Psoas muscle (tissue), 8 donors: Measurements from ENCODE around the gene USP5. TPM values are rescaled to one million over a fixed set of nuclear protein-coding genes. Genes with fewer than 3 reads are reported as not detected.
"Not testable (repeated sequence)": the region's sequence is repeated elsewhere in the genome, so short reads cannot be mapped to it uniquely, and the experiment has no call there.

Experiments used
- ATAC-seq, 4 donors: fragments of 200-7000 bp; cut with Tn5 transposase; one replicate each; pipeline ENCODE4 v1.9.1; 2020; ENCODE audit warnings: moderate library complexity in 3 of 4, mild to moderate bottlenecking in 2 of 4
- DNase-seq, 2 donors: peaks; one replicate each; pipeline ENCODE4 v3.0.0-alpha.2; 2020
- H3K27ac ChIP-seq: fragments of 200-600 bp; one replicate; pipeline ENCODE4 v1.8.0; 2022
- H3K27me3 ChIP-seq, 3 donors: fragments of 200-600 bp in 1 of 3; one replicate each; pipeline versions ENCODE4 v1.6.1 to v1.8.0; 2013 to 2022; ENCODE audit warnings: low read length in 2 of 3, mild to moderate bottlenecking in 2 of 3, moderate library complexity in 1 of 3; ENCODE audit not compliant: insufficient read depth in 3 of 3
- H3K36me3 ChIP-seq, 2 donors: fragments of 200-600 bp in 1 of 2; one replicate each; pipeline versions ENCODE4 v1.6.1 to v1.8.0; 2013 to 2022; ENCODE audit warnings: low read depth in 1 of 2, mild to moderate bottlenecking in 1 of 2, moderate library complexity in 1 of 2; ENCODE audit not compliant: insufficient read depth in 1 of 2
- H3K4me1 ChIP-seq: fragments of 200-600 bp; one replicate; pipeline ENCODE4 v1.8.0; 2022
- H3K4me3 ChIP-seq: fragments of 200-600 bp; one replicate; pipeline ENCODE4 v1.8.0; 2022; ENCODE audit warnings: mild to moderate bottlenecking
- H3K9me3 ChIP-seq: fragments of 200-600 bp; one replicate; pipeline ENCODE4 v1.8.0; 2022
- WGBS, 3 donors: extraction: QIAGEN DNeasy Blood & Tissue Kit; methylation state at CpG; one replicate each; pipeline versions ENCODE4 v1.1.6 to v1.1.7; 2013; 5-methylcytosine and 5-hydroxymethylcytosine counted together
- intact Hi-C, 2 donors: fragments of 100-400 bp; cut with DNase I; formaldehyde crosslinking; loops; one replicate each; pipeline versions ENCODE4 v1.11.0 to v1.14.2; 2022
- polyA plus RNA-seq, 3 donors: library from polyadenylated mRNA; stranded (reverse); fragments of 200-250 nt; gene quantifications; one replicate each; pipeline ENCODE4 v1.2.3, GENCODE V29; 2013
- total RNA-seq, 4 donors: library from RNA; stranded (reverse); fragmentation: NEBNext Ultra II Directional in 2 of 4; extraction: Animal tissue kit (Norgen Biotek cat#: 25700) in 2 of 4; gene quantifications; one replicate each; pipeline versions ENCODE4 v1.2.1 to v1.2.4, GENCODE V29; 2021 to 2023
- TF ChIP-seq, protein P1 (sequence below): fragments of 200-600 bp; IDR thresholded peaks from one replicate; pipeline ENCODE4 v1.8.0; 2022; ENCODE audit warnings: antibody characterized with exemption
- donor health status: healthy with polysubstance abuse.
- donor health status: DM: no; HTN: no; CAD: no; lungs with moderate emphysema.
- donor health status: Bipolar disorder and iron deficiency.
- donor health status: healthy.
- donor health status: DM: yes; HTN: yes; CAD: no.
- donor health status: DM: no; HTN: no; CAD: no.
- donor health status: DM: no; HTN: no; CAD: no.
- donor health status: DM: yes; HTN: yes; CAD: no.

USP5 gene
- total and polyA plus RNA-seq, 7 donors: 43.1 to 127 (median 98.1) TPM

DNA sequence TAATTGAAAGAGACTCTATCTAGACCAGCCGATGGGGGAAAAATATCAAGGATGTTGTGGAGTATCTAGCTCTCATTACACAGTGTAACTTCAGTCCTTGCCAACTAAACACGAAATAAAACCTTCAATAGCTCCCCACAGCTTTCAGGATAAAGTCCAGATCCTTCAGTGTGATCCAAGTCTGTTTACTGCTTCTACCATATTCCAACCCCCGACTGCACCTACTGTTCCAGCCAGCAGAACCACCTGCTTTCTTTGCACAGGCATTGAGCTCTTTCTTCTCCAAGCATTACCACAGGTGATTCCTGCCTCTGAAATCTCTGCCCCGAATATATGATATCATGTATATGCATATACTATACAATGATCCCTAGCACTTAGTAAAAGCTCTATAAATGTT, 50.5 kb downstream of the USP5 start:
- no peak for ATAC-seq
- TF ChIP-seq, protein P1, sequence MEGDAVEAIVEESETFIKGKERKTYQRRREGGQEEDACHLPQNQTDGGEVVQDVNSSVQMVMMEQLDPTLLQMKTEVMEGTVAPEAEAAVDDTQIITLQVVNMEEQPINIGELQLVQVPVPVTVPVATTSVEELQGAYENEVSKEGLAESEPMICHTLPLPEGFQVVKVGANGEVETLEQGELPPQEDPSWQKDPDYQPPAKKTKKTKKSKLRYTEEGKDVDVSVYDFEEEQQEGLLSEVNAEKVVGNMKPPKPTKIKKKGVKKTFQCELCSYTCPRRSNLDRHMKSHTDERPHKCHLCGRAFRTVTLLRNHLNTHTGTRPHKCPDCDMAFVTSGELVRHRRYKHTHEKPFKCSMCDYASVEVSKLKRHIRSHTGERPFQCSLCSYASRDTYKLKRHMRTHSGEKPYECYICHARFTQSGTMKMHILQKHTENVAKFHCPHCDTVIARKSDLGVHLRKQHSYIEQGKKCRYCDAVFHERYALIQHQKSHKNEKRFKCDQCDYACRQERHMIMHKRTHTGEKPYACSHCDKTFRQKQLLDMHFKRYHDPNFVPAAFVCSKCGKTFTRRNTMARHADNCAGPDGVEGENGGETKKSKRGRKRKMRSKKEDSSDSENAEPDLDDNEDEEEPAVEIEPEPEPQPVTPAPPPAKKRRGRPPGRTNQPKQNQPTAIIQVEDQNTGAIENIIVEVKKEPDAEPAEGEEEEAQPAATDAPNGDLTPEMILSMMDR: no peak
- peaks cover 0 to 15% of the 10 kb centered on the region in 2 donors for H3K36me3 ChIP-seq
- intact Hi-C loops: no loop called here
- no peak overlapping the region for H3K27ac ChIP-seq
- no peak for DNase-seq
- H3K4me3 ChIP-seq: no peak overlapping the region
- WGBS, 3 donors: 77 to 85% (median 82%) methylated on average over 4 of the region's 4 CpGs
- peaks cover 5% of the 10 kb centered on the region for H3K4me1 ChIP-seq
- H3K9me3 ChIP-seq: no peaks in the 10 kb centered on the region
- no peaks in the 10 kb centered on the region for H3K27me3 ChIP-seq

- no peaks in the 10 kb centered on the region for H3K27me3 ChIP-seq
- H3K4me1 ChIP-seq: peaks cover 5% of the 10 kb centered on the region
- no peak for DNase-seq
- intact Hi-C loops: no loop called here
- 58 to 73% (median 64%) methylated on average over 1 of the region's 1 CpG for WGBS, 3 donors
- H3K36me3 ChIP-seq: peaks cover 0 to 22% of the 10 kb centered on the region in 2 donors
- ATAC-seq: no peak
- H3K9me3 ChIP-seq: no peaks in the 10 kb centered on the region
- H3K27ac ChIP-seq: no peak overlapping the region
- TF ChIP-seq, protein P1: no peak
- peak overlapping the region; percentile 91 for H3K4me3 ChIP-seq
Measured at GRCh38 chr12:6903722-6904121, 51.8 kb downstream of the USP5 start.

DNA sequence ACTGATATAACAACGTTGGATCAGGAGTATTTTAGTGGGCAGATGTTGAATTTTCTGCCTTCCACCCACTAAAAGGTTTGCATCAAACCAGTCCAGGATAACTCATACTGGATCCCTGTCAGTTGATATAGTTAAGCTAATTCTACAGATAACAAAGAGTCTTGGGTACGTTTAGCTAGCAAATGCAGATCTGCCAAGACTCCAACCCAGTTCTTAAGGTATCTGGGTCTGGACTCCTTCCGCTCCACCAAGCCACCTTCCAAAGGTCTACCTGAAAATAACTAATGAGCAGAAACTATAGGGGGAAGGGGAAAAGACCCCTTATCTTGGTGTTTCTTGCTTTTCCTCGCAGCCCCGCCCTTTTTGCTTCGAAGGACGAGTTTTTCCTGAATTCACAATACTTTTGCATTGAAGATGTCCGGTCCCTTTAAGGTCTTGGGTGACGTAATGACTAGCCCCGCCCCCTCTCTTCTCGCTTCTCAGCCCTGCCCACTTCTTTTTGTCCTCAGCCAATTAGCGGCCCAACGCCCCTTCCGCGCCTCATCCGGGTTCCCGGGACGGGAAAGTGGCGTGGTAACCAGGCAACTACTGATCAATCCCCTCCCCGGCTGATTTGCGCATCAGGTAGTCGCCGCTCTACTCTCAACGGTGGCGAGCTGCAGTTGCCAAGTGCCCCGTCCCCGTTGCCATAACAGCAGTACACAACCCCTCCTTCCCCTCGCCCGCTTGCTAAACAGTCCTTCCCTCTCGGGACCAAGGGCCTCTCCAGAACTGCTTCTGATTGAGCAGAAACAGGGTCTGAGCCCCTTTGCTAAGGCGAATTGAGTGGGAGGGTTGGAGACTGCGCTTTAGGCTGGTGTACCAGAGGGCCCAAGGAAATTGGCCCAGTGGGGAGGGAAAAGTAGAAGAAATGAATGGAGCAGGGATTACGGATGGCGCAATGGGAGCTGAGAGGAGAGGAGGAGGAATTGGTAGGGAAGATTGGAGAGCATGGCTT, 52.6 kb downstream of the USP5 start, which contains the start of gene LRRC23:
Gene LRRC23, plus strand, starts transcription at position 543 of the 997 bp plus-strand sequence. CDS start 812 bp downstream, outside the sequence.
- no peaks in the 10 kb centered on the region for H3K27me3 ChIP-seq
- peak within 1 kb of the TSS; percentile 91 for H3K4me3 ChIP-seq
- peaks cover 0 to 22% of the 10 kb centered on the region in 2 donors for H3K36me3 ChIP-seq
- WGBS, 3 donors: 4 to 5% (median 4%) methylated on average over 34 of the region's 34 CpGs
- ATAC-seq (peak; percentile 96 to 99 (median 98)), DNase-seq (peak; percentile 95 to 96)
- H3K27ac ChIP-seq: peak within 1 kb of the TSS; percentile 47
- H3K9me3 ChIP-seq: no peaks in the 10 kb centered on the region
- peaks cover 5% of the 10 kb centered on the region for H3K4me1 ChIP-seq
- intact Hi-C loops: no loop called here
- TF ChIP-seq, protein P1: no peak

GRCh38 chr12:6905414-6906040, 53.6 kb downstream of the USP5 start:
- Histone ChIP-seq H3K27ac (no peak overlapping the region), H3K9me3 (no peaks in the 10 kb centered on the region), H3K4me1 (peaks cover 5% of the 10 kb centered on the region), H3K4me3 (peak overlapping the region; percentile 91), H3K36me3 (peaks cover 0 to 22% of the 10 kb centered on the region in 2 donors), H3K27me3 (no peaks in the 10 kb centered on the region)
- DNase-seq: no peak
- 59 to 72% (median 61%) methylated on average over 5 of the region's 5 CpGs for WGBS, 3 donors
- intact Hi-C loops: no loop called here
- TF ChIP-seq, protein P1: no peak
- no peak for ATAC-seq

DNA sequence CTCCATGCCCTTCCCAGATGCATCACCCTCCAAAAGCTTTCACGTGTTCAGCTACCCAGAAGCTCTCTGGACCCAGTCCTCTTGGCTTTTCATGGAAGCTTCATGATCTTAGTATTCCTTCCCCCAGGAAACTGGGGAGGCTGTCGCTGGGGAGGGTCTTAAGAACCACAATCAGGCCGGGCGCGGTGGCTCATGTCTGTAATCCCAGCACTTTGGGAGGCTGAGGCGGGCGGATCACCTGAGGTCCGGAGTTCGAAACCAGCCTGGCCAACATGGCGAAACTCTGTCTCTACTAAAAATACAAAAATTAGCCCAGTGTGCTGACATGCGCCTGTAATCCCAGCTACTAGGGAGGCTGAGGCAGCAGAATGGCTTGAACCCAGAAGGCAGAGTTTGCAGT, 56.2 kb downstream of the USP5 start:
- H3K27me3 ChIP-seq, H3K9me3 ChIP-seq, H3K27ac ChIP-seq, ATAC-seq, DNase-seq, intact Hi-C loops, H3K4me1 ChIP-seq, H3K4me3 ChIP-seq: not testable (repeated sequence)
- 92 to 95% (median 93%) methylated on average over 11 of the region's 11 CpGs for WGBS, 3 donors
- peaks cover 0 to 22% of the 10 kb centered on the region in 2 donors for H3K36me3 ChIP-seq
